ENCODE data around the gene YTHDC1. TPM values are rescaled to one million over a fixed set of nuclear protein-coding genes. Genes with fewer than 3 reads are reported as not detected.
A peak's percentile ranks its signal among the peaks of the same experiment; 100 is the strongest.

YTHDC1 gene
- total RNA-seq, 1 experiment from 2014 or later: 44.5 TPM

GRCh38 chr4:68375667-68376559 is 26.0 kb upstream of the YTHDC1 start:
- Histone ChIP-seq H3K4me1 (ENCODE audit: control insufficient read depth, insufficient read depth, low read length) (no peaks in the 10 kb centered on the region), H3K4me3 (ENCODE audit: low read depth in 2 of 2, low read length in 2 of 2) (peak overlapping the region in 1 of 2 experiments; percentile 31; a peak in 2 of 4 replicates), H3K36me3 (ENCODE audit: control insufficient read depth, insufficient read depth, low read length) (no peaks in the 10 kb centered on the region), H3K9me3 (ENCODE audit: control insufficient read depth, insufficient read depth, low read depth, low read length) (no peaks in the 10 kb centered on the region), H3K27me3 (ENCODE audit: control insufficient read depth, insufficient read depth, low read length) (no peaks in the 10 kb centered on the region), H3K27ac (ENCODE audit: low read length) (no peak overlapping the region)
- peak; percentile 78 for TF ChIP-seq CTCF (IDR thresholded peaks at IDR 0.05)
- TF ChIP-seq POLR2AphosphoS5 (IDR thresholded peaks at IDR 0.05; ENCODE audit: low read depth, low read length): no peak
- CTCF ChIA-PET: interaction anchor here (0.6 kb wide), 1 partner anchor 844 kb away, joined by 3 read pairs; no protein-coding TSS in a partner anchor
- POLR2A ChIA-PET: no interaction called here
- ATAC-seq (peak; percentile 93), DNase-seq (ENCODE audit: low read depth, low spot score) (peak; percentile 48)
- in situ Hi-C loops (cut with HindIII; ENCODE audit: low pct_unique_long_range_greater_than_20kb, low sequenced_read_pairs): no loop called here
- intact Hi-C loops (cut with micrococcal nuclease; ENCODE audit: unreplicated experiment): loop anchor here (2.0 kb wide), 1 partner anchor 103 kb away; no protein-coding TSS in a partner anchor
- BruUV-seq (replicated peaks): no TSS peak

GRCh38 chr4:68373513-68373912 is 23.6 kb upstream of the YTHDC1 start:
- ATAC-seq: no peak
- H3K9me3 ChIP-seq (ENCODE audit: control insufficient read depth, insufficient read depth, low read depth, low read length): no peaks in the 10 kb centered on the region
- no peaks in the 10 kb centered on the region for H3K36me3 ChIP-seq (ENCODE audit: control insufficient read depth, insufficient read depth, low read length)
- POLR2A ChIA-PET: no interaction called here
- no TSS peak for BruUV-seq (replicated peaks)
- no peaks in the 10 kb centered on the region for H3K27me3 ChIP-seq (ENCODE audit: control insufficient read depth, insufficient read depth, low read length)
- H3K4me1 ChIP-seq (ENCODE audit: control insufficient read depth, insufficient read depth, low read length): no peaks in the 10 kb centered on the region; the same call in 1 of the 2 replicates
- H3K27ac ChIP-seq (ENCODE audit: low read length): no peak overlapping the region
- TF ChIP-seq SIN3A (IDR thresholded peaks at IDR 0.05; ENCODE audit: borderline replicate concordance, insufficient read depth, low read depth, low read length) (no peak), CTCF (IDR thresholded peaks at IDR 0.05) (no peak), TCF7L2 (IDR thresholded peaks at IDR 0.05; ENCODE audit: low read depth, low read length) (no peak), POLR2AphosphoS5 (IDR thresholded peaks at IDR 0.05; ENCODE audit: low read depth, low read length) (no peak), REST (IDR thresholded peaks at IDR 0.05; ENCODE audit: insufficient read depth in 1 of 2, low read depth in 2 of 2, low read length in 1 of 2) (no peak)
- CTCF ChIA-PET: no interaction called here
- no peak overlapping the region for H3K4me3 ChIP-seq (ENCODE audit: low read depth in 2 of 2, low read length in 2 of 2)
- in situ Hi-C loops (cut with HindIII; ENCODE audit: low pct_unique_long_range_greater_than_20kb, low sequenced_read_pairs) (no loop called here), intact Hi-C loops (cut with micrococcal nuclease; ENCODE audit: unreplicated experiment) (no loop called here)
- no peak for DNase-seq (ENCODE audit: low read depth, low spot score)

Measured in Panc1 (cell line).